ENCODE measurements around the gene NOD2.

NOD2 gene

GRCh38 chr16:50695017-50696000, 1.9 kb downstream of the NOD2 start:
- H3K4me3 ChIP-seq (ENCODE audit: insufficient read length, low read depth), result no peak overlapping the region
- peaks cover 44% of the 10 kb centered on the region for H3K27me3 ChIP-seq (ENCODE audit: insufficient read depth, insufficient read length)
- H3K4me1 ChIP-seq (ENCODE audit: insufficient read depth, insufficient read length), result peaks cover 5% of the 10 kb centered on the region
- H3K9ac ChIP-seq (ENCODE audit: insufficient read length, low read depth), result no peak overlapping the region
- DNase-seq (ENCODE audit: low read depth, low spot score), result no peak
- TF ChIP-seq SUZ12 (IDR thresholded peaks at IDR 0.05; ENCODE audit: extremely low read depth, insufficient read depth, insufficient read length) (no peak), ZNF274 (IDR thresholded peaks at IDR 0.05; ENCODE audit: low read depth, low read length) (no peak), YY1 (IDR thresholded peaks at IDR 0.05; ENCODE audit: insufficient read depth, insufficient read length) (no peak)
- H3K9me3 ChIP-seq (ENCODE audit: insufficient read depth, low read length), result no peaks in the 10 kb centered on the region
- no peaks in the 10 kb centered on the region for H3K36me3 ChIP-seq (ENCODE audit: insufficient read depth, insufficient read length, low read length)

GRCh38 chr16:50696126-50696525, 2.7 kb downstream of the NOD2 start:
- H3K4me3 ChIP-seq (ENCODE audit: insufficient read length, low read depth), result no peak overlapping the region
- H3K36me3 ChIP-seq (ENCODE audit: insufficient read depth, insufficient read length, low read length), result no peaks in the 10 kb centered on the region
- no peak overlapping the region for H3K9ac ChIP-seq (ENCODE audit: insufficient read length, low read depth)
- peaks cover 5% of the 10 kb centered on the region for H3K4me1 ChIP-seq (ENCODE audit: insufficient read depth, insufficient read length)
- no peaks in the 10 kb centered on the region for H3K9me3 ChIP-seq (ENCODE audit: insufficient read depth, low read length)
- H3K27me3 ChIP-seq (ENCODE audit: insufficient read depth, insufficient read length), result peaks cover 44% of the 10 kb centered on the region
- DNase-seq (ENCODE audit: low read depth, low spot score), result no peak
- TF ChIP-seq SUZ12 (IDR thresholded peaks at IDR 0.05; ENCODE audit: extremely low read depth, insufficient read depth, insufficient read length) (no peak), YY1 (IDR thresholded peaks at IDR 0.05; ENCODE audit: insufficient read depth, insufficient read length) (no peak), ZNF274 (IDR thresholded peaks at IDR 0.05; ENCODE audit: low read depth, low read length) (no peak)

GRCh38 chr16:50696575-50697420, 3.4 kb downstream of the NOD2 start:
- Histone ChIP-seq H3K4me3 (ENCODE audit: insufficient read length, low read depth) (no peak overlapping the region), H3K27me3 (ENCODE audit: insufficient read depth, insufficient read length) (peaks cover 40% of the 10 kb centered on the region), H3K9ac (ENCODE audit: insufficient read length, low read depth) (no peak overlapping the region), H3K4me1 (ENCODE audit: insufficient read depth, insufficient read length) (peaks cover 5% of the 10 kb centered on the region), H3K36me3 (ENCODE audit: insufficient read depth, insufficient read length, low read length) (no peaks in the 10 kb centered on the region), H3K9me3 (ENCODE audit: insufficient read depth, low read length) (no peaks in the 10 kb centered on the region)
- DNase-seq (ENCODE audit: low read depth, low spot score), result no peak
- TF ChIP-seq YY1 (IDR thresholded peaks at IDR 0.05; ENCODE audit: insufficient read depth, insufficient read length), result no peak
- no peak for TF ChIP-seq ZNF274 (IDR thresholded peaks at IDR 0.05; ENCODE audit: low read depth, low read length)
- no peak for TF ChIP-seq SUZ12 (IDR thresholded peaks at IDR 0.05; ENCODE audit: extremely low read depth, insufficient read depth, insufficient read length)

GRCh38 chr16:50697421-50697715, 4.0 kb downstream of the NOD2 start:
- DNase-seq (ENCODE audit: low read depth, low spot score), result no peak
- peaks cover 35% of the 10 kb centered on the region for H3K27me3 ChIP-seq (ENCODE audit: insufficient read depth, insufficient read length)
- H3K36me3 ChIP-seq (ENCODE audit: insufficient read depth, insufficient read length, low read length), result no peaks in the 10 kb centered on the region
- TF ChIP-seq YY1 (IDR thresholded peaks at IDR 0.05; ENCODE audit: insufficient read depth, insufficient read length) (no peak), SUZ12 (IDR thresholded peaks at IDR 0.05; ENCODE audit: extremely low read depth, insufficient read depth, insufficient read length) (no peak), ZNF274 (IDR thresholded peaks at IDR 0.05; ENCODE audit: low read depth, low read length) (no peak)
- H3K9me3 ChIP-seq (ENCODE audit: insufficient read depth, low read length), result no peaks in the 10 kb centered on the region
- no peak overlapping the region for H3K9ac ChIP-seq (ENCODE audit: insufficient read length, low read depth)
- H3K4me3 ChIP-seq (ENCODE audit: insufficient read length, low read depth), result no peak overlapping the region
- peaks cover 5% of the 10 kb centered on the region for H3K4me1 ChIP-seq (ENCODE audit: insufficient read depth, insufficient read length)

GRCh38 chr16:50697881-50698767, 4.7 kb downstream of the NOD2 start:
- Histone ChIP-seq H3K4me3 (ENCODE audit: insufficient read length, low read depth) (no peak overlapping the region), H3K36me3 (ENCODE audit: insufficient read depth, insufficient read length, low read length) (no peaks in the 10 kb centered on the region), H3K9me3 (ENCODE audit: insufficient read depth, low read length) (no peaks in the 10 kb centered on the region), H3K27me3 (ENCODE audit: insufficient read depth, insufficient read length) (peaks cover 27% of the 10 kb centered on the region), H3K4me1 (ENCODE audit: insufficient read depth, insufficient read length) (peaks cover 3% of the 10 kb centered on the region), H3K9ac (ENCODE audit: insufficient read length, low read depth) (no peak overlapping the region)
- no peak for TF ChIP-seq SUZ12 (IDR thresholded peaks at IDR 0.05; ENCODE audit: extremely low read depth, insufficient read depth, insufficient read length)
- TF ChIP-seq YY1 (IDR thresholded peaks at IDR 0.05; ENCODE audit: insufficient read depth, insufficient read length), result no peak
- TF ChIP-seq ZNF274 (IDR thresholded peaks at IDR 0.05; ENCODE audit: low read depth, low read length), result no peak
- DNase-seq (ENCODE audit: low read depth, low spot score), result no peak

GRCh38 chr16:50699326-50700159, 6.1 kb downstream of the NOD2 start:
- Histone ChIP-seq H3K4me3 (ENCODE audit: insufficient read length, low read depth) (no peak overlapping the region), H3K4me1 (ENCODE audit: insufficient read depth, insufficient read length) (peaks cover 2% of the 10 kb centered on the region), H3K27me3 (ENCODE audit: insufficient read depth, insufficient read length) (peaks cover 13% of the 10 kb centered on the region), H3K9ac (ENCODE audit: insufficient read length, low read depth) (no peak overlapping the region), H3K36me3 (ENCODE audit: insufficient read depth, insufficient read length, low read length) (no peaks in the 10 kb centered on the region), H3K9me3 (ENCODE audit: insufficient read depth, low read length) (peaks cover 11% of the 10 kb centered on the region)
- no peak for DNase-seq (ENCODE audit: low read depth, low spot score)
- TF ChIP-seq YY1 (IDR thresholded peaks at IDR 0.05; ENCODE audit: insufficient read depth, insufficient read length) (no peak), ZNF274 (IDR thresholded peaks at IDR 0.05; ENCODE audit: low read depth, low read length) (no peak), SUZ12 (IDR thresholded peaks at IDR 0.05; ENCODE audit: extremely low read depth, insufficient read depth, insufficient read length) (no peak)
